Left ventricle myocardium inferior (tissue), 1 donor: Measurements from ENCODE around the gene ALG5. TPM values are rescaled to one million over a fixed set of nuclear protein-coding genes. Genes with fewer than 3 reads are reported as not detected.

Source experiments
- DNase-seq: peaks from one replicate; pipeline ENCODE4 v3.0.0-alpha.2; 2020
- H3K27ac ChIP-seq: fragments of 200-600 bp; replicated peaks from 2 replicates; pipeline ENCODE4 v1.8.0; 2021
- H3K27me3 ChIP-seq: fragments of 200-600 bp; 2 replicates; pipeline ENCODE4 v1.8.0; 2021; ENCODE audit warnings: low read depth
- H3K36me3 ChIP-seq: fragments of 200-600 bp; 2 replicates; pipeline ENCODE4 v1.8.0; 2021
- H3K4me1 ChIP-seq: fragments of 200-600 bp; 2 replicates; pipeline ENCODE4 v1.8.0; 2021
- H3K4me3 ChIP-seq: fragments of 200-600 bp; 2 replicates; pipeline ENCODE4 v1.8.0; 2021; ENCODE audit warnings: mild to moderate bottlenecking, moderate library complexity
- H3K9me3 ChIP-seq: fragments of 200-600 bp; replicated peaks from 2 replicates; pipeline ENCODE4 v1.8.0; 2021
- CTCF ChIP-seq: fragments of 200-600 bp; IDR thresholded peaks from 2 replicates; pipeline ENCODE4 v1.8.0; 2021; ENCODE audit warnings: antibody characterized with exemption, mild to moderate bottlenecking, borderline replicate concordance
- intact Hi-C: fragments of 100-400 bp; cut with micrococcal nuclease; formaldehyde crosslinking; loops from one replicate; pipeline ENCODE4 v1.11.0; 2022
- total RNA-seq: library from RNA; stranded (reverse); fragmentation: NEBNext Ultra II Directional; extraction: Animal tissue kit (Norgen Biotek cat#: 25700); gene quantifications from one replicate; pipeline ENCODE4 v1.2.1, GENCODE V29; 2021
- donor health status: DM: no; HTN: yes; CAD: no; lungs with severe emphysema.

The ALG5 gene
- total RNA-seq, 1 donor from 2014 or later, result 9.1 TPM

GRCh38 chr13:36912369-36912768 is 86.8 kb downstream of the ALG5 start:
- Histone ChIP-seq H3K36me3 (no peaks in the 10 kb centered on the region), H3K27ac (peak overlapping the region; percentile 10), H3K4me1 (peaks cover 4% of the 10 kb centered on the region), H3K9me3 (no peaks in the 10 kb centered on the region), H3K4me3 (no peak overlapping the region), H3K27me3 (no peaks in the 10 kb centered on the region)
- no peak for DNase-seq
- intact Hi-C loops, result no loop called here
- no peak for TF ChIP-seq CTCF

GRCh38 chr13:36910545-36910944 is 88.6 kb downstream of the ALG5 start:
- peaks cover 4% of the 10 kb centered on the region for H3K4me1 ChIP-seq
- TF ChIP-seq CTCF, result no peak
- intact Hi-C loops, result no loop called here
- H3K36me3 ChIP-seq, result no peaks in the 10 kb centered on the region
- H3K27me3 ChIP-seq, result no peaks in the 10 kb centered on the region
- no peak for DNase-seq
- no peak overlapping the region for H3K27ac ChIP-seq
- H3K4me3 ChIP-seq, result no peak overlapping the region
- no peaks in the 10 kb centered on the region for H3K9me3 ChIP-seq

GRCh38 chr13:36907821-36908220 is 91.3 kb downstream of the ALG5 start:
- Histone ChIP-seq H3K27ac (no peak overlapping the region), H3K4me3 (no peak overlapping the region), H3K9me3 (no peaks in the 10 kb centered on the region), H3K27me3 (no peaks in the 10 kb centered on the region), H3K4me1 (no peaks in the 10 kb centered on the region), H3K36me3 (no peaks in the 10 kb centered on the region)
- TF ChIP-seq CTCF, result no peak
- intact Hi-C loops, result no loop called here
- no peak for DNase-seq

GRCh38 chr13:36907266-36907665 is 91.9 kb downstream of the ALG5 start:
- Histone ChIP-seq H3K27ac (no peak overlapping the region), H3K9me3 (no peaks in the 10 kb centered on the region), H3K36me3 (no peaks in the 10 kb centered on the region), H3K4me1 (no peaks in the 10 kb centered on the region), H3K27me3 (no peaks in the 10 kb centered on the region), H3K4me3 (no peak overlapping the region)
- DNase-seq, result no peak
- intact Hi-C loops, result no loop called here
- TF ChIP-seq CTCF, result no peak

GRCh38 chr13:36905944-36906343 is 93.2 kb downstream of the ALG5 start:
- no peak for DNase-seq
- H3K9me3 ChIP-seq, result peaks cover 3% of the 10 kb centered on the region
- no peaks in the 10 kb centered on the region for H3K27me3 ChIP-seq
- no peak overlapping the region for H3K27ac ChIP-seq
- no peaks in the 10 kb centered on the region for H3K36me3 ChIP-seq
- no peaks in the 10 kb centered on the region for H3K4me1 ChIP-seq
- no peak for TF ChIP-seq CTCF
- H3K4me3 ChIP-seq, result no peak overlapping the region
- intact Hi-C loops, result no loop called here

- no peaks in the 10 kb centered on the region for H3K4me1 ChIP-seq
- H3K36me3 ChIP-seq, result no peaks in the 10 kb centered on the region
- H3K27ac ChIP-seq, result no peak overlapping the region
- TF ChIP-seq CTCF, result no peak
- H3K4me3 ChIP-seq, result no peak overlapping the region
- no peak for DNase-seq
- intact Hi-C loops, result no loop called here
- H3K9me3 ChIP-seq, result peaks cover 14% of the 10 kb centered on the region
- H3K27me3 ChIP-seq, result no peaks in the 10 kb centered on the region
These were observed 95.1 kb downstream of the ALG5 start for GRCh38 chr13:36903925-36904595.
